HepG2 (cell line): Measurements from ENCODE around the gene ANKRD60. TPM values are rescaled to one million over a fixed set of nuclear protein-coding genes. Genes with fewer than 3 reads are reported as not detected.

Experiments
- CSRNP1 ChIP-seq: sonication (generic); formaldehyde crosslinking; IDR thresholded peaks from 2 replicates; pipeline ENCODE4 v1.8.1; 2023; ENCODE audit warnings: mild to moderate bottlenecking, missing genetic modification reagents
- FOXO4 ChIP-seq: sonication (generic); formaldehyde crosslinking; conservative IDR thresholded peaks from 2 replicates; pipeline ENCODE4 v1.8.1; 2023; ENCODE audit warnings: missing genetic modification reagents
- HMGA1 ChIP-seq: sonication (generic); formaldehyde crosslinking; conservative IDR thresholded peaks from 2 replicates; pipeline ENCODE4 v1.4.0; 2020; ENCODE audit warnings: missing genetic modification reagents
- KAT7 ChIP-seq: IDR thresholded peaks from 2 replicates; pipeline ENCODE4 v1.6.1; 2018; ENCODE audit warnings: borderline replicate concordance, missing compliant biosample characterization
- MIER3 ChIP-seq: IDR thresholded peaks from 2 replicates; pipeline ENCODE4 v1.6.1; 2016; ENCODE audit warnings: missing compliant biosample characterization, borderline replicate concordance
- MXI1 ChIP-seq: IDR thresholded peaks from 3 replicates; pipeline ENCODE4 v1.6.1; 2012; ENCODE audit warnings: low read depth, low read length, inconsistent platforms, borderline replicate concordance
- NFIC ChIP-seq: IDR thresholded peaks from 2 replicates; pipeline ENCODE4 v1.6.1; 2012; ENCODE audit warnings: mild to moderate bottlenecking, low read length, inconsistent platforms
- PCBP2 ChIP-seq: fragments of 200-400 bp; formaldehyde crosslinking; optimal IDR thresholded peaks from 2 replicates; pipeline ENCODE3; 2018; ENCODE audit warnings: low read length, low read depth; ENCODE audit not compliant: poor library complexity, severe bottlenecking
- PRDM4 ChIP-seq: sonication (generic); formaldehyde crosslinking; IDR thresholded peaks from 2 replicates; pipeline ENCODE4 v1.9.0; 2021; ENCODE audit warnings: missing genetic modification reagents, borderline replicate concordance
- RELA ChIP-seq: sonication (generic); formaldehyde crosslinking; IDR thresholded peaks from 2 replicates; pipeline ENCODE4 v1.4.0; 2020; ENCODE audit warnings: missing genetic modification reagents
- RNF219 ChIP-seq: sonication (generic); formaldehyde crosslinking; IDR thresholded peaks from 2 replicates; pipeline ENCODE4 v1.5.0; 2020; ENCODE audit warnings: mild to moderate bottlenecking, missing genetic modification reagents
- SRSF4 ChIP-seq: fragments of 200-400 bp; formaldehyde crosslinking; IDR thresholded peaks from one replicate; pipeline ENCODE4 v1.6.1; 2018; ENCODE audit warnings: mild to moderate bottlenecking, low read depth, low read length, moderate library complexity; ENCODE audit not compliant: poor library complexity, severe bottlenecking
- THAP11 ChIP-seq: IDR thresholded peaks from 2 replicates; pipeline ENCODE4 v1.6.1; 2016; ENCODE audit warnings: missing biosample characterization, missing genetic modification reagents
- ZBTB3 ChIP-seq: sonication (generic); formaldehyde crosslinking; IDR thresholded peaks from 2 replicates; pipeline ENCODE4 v1.4.0; 2020; ENCODE audit warnings: low read depth, mild to moderate bottlenecking, moderate library complexity, missing genetic modification reagents, borderline replicate concordance
- ZMYM3 ChIP-seq: sonication (generic); formaldehyde crosslinking; IDR thresholded peaks from 2 replicates; pipeline ENCODE4 v1.5.1; 2020; ENCODE audit warnings: mild to moderate bottlenecking, missing genetic modification reagents
- ZNF24 ChIP-seq: fragments of 450-650 bp; IDR thresholded peaks from 2 replicates; pipeline ENCODE4 v1.6.1; 2017; ENCODE audit warnings: antibody characterized with exemption, mild to moderate bottlenecking
- ZNF446 ChIP-seq: sonication (generic); formaldehyde crosslinking; IDR thresholded peaks from 2 replicates; pipeline ENCODE4 v1.5.0; 2020; ENCODE audit warnings: mild to moderate bottlenecking, missing genetic modification reagents
- ZNF513 ChIP-seq: sonication (generic); formaldehyde crosslinking; conservative IDR thresholded peaks from 2 replicates; pipeline ENCODE4 v1.5.0; 2020; ENCODE audit warnings: missing genetic modification reagents
- ZNF564 ChIP-seq: sonication (generic); formaldehyde crosslinking; IDR thresholded peaks from 2 replicates; pipeline ENCODE4 v1.8.1; 2023; ENCODE audit warnings: mild to moderate bottlenecking, missing genetic modification reagents
- ZNF879 ChIP-seq: sonication (generic); formaldehyde crosslinking; IDR thresholded peaks from 2 replicates; pipeline ENCODE4 v1.8.1; 2023; ENCODE audit warnings: missing genetic modification reagents
- polyA plus RNA-seq, 8 experiments: library from polyadenylated mRNA; depleted of rRNA in 3 of 8; stranded (reverse) in 7 of 8; unstranded in 1 of 8; fragments of >200 nt; fragmentation: Illumina TruSeq in 4 of 8; extraction: Trizol in 4 of 8; gene quantifications; 2 replicates each; pipeline versions ENCODE4 v1.2.1 to v1.2.3, GENCODE V29; 2011 to 2016; ENCODE audit warnings: low read depth in 4 of 8, missing spikeins in 1 of 8, mixed read lengths in 1 of 8; ENCODE audit not compliant: insufficient read depth in 1 of 8
- total RNA-seq, 5 experiments: library from RNA; depleted of rRNA; stranded (reverse); fragments of >200 nt; fragmentation: Illumina TruSeq; extraction: Trizol; gene quantifications; 2 replicates each; pipeline ENCODE4 v1.2.3, GENCODE V29; 2016; ENCODE audit warnings: low read depth in 1 of 5

The ANKRD60 gene
- total and polyA plus RNA-seq, 2 of the 13 experiments (the other 11 are each of a cell fraction or from before 2014, with no cell fraction given) = not detected

- TF ChIP-seq CSRNP1 (CRISPR knock-in tag) (no peak), PRDM4 (CRISPR knock-in tag) (0 out of 2 replicates have a peak, but pooled peaks have one; percentile 76), SRSF4 (no peak), HMGA1 (CRISPR knock-in tag) (no peak), MIER3 (CRISPR knock-in tag) (peak; percentile 82), NFIC (no peak), KAT7 (peak; percentile 51; the same call in 1 of the 2 replicates), MXI1 (no peak), ZNF564 (CRISPR knock-in tag) (no peak), ZNF24 (no peak), THAP11 (peak; percentile 63), PCBP2 (no peak), ZNF879 (CRISPR knock-in tag) (no peak), RNF219 (no peak), ZNF446 (CRISPR knock-in tag) (no peak), ZBTB3 (no peak), FOXO4 (no peak), ZMYM3 (CRISPR knock-in tag) (no peak), RELA (CRISPR knock-in tag) (0 out of 2 replicates have a peak, but pooled peaks have one; percentile 51), ZNF513 (no peak; the same call in 1 of the 2 replicates)
Measured at GRCh38 chr20:58209652-58210397, 18.6 kb downstream of the ANKRD60 start (continued).
